H1 (cell line): Measurements from ENCODE around the gene SUSD6. TPM values are rescaled to one million over a fixed set of nuclear protein-coding genes. Genes with fewer than 3 reads are reported as not detected.

ENCODE experiments used
- CTCF ChIA-PET: fragments of 300-600 bp; sonication (Branson Sonifier 250); formaldehyde crosslinking; loops from one replicate; lab custom pipeline; 2021; ENCODE audit not compliant: partially characterized antibody; lab: Charles Lee
- POLR2A ChIA-PET: fragments of 300-600 bp; sonication (Branson Sonifier 250); formaldehyde crosslinking; loops from one replicate; lab custom pipeline; 2021; ENCODE audit warnings: inconsistent platforms; ENCODE audit not compliant: partially characterized antibody; lab: Charles Lee
- DNase-seq, 2 experiments: peaks; one replicate each; pipeline versions ENCODE4 v3.0.0 to v3.0.0-alpha.2; 2010 to 2022; ENCODE audit warnings: low spot score in 2 of 2, low read depth in 1 of 2, mixed read lengths in 1 of 2
- FAIRE-seq: peaks from 2 replicates; lab custom pipeline; 2011; peaks lifted over from hg19 to GRCh38; lab: Jason Lieb, UNC
- H2AFZ ChIP-seq: 2 replicates; pipeline ENCODE4 v1.8.1; 2012; ENCODE audit warnings: low read length, inconsistent platforms
- H2AK5ac ChIP-seq: 2 replicates; pipeline ENCODE4 v1.6.1; 2013; ENCODE audit warnings: low read depth, low read length
- H2BK120ac ChIP-seq: replicated peaks from 2 replicates; pipeline ENCODE3; 2013; ENCODE audit warnings: low read depth, low read length, inconsistent platforms
- H2BK12ac ChIP-seq: 2 replicates; pipeline ENCODE4 v1.6.1; 2013; ENCODE audit warnings: low read depth, low read length
- H2BK15ac ChIP-seq: 2 replicates; pipeline ENCODE4 v1.6.1; 2013; ENCODE audit warnings: low read length
- H2BK20ac ChIP-seq: 2 replicates; pipeline ENCODE4 v1.6.1; 2013; ENCODE audit warnings: low read length
- H2BK5ac ChIP-seq: 2 replicates; pipeline ENCODE4 v1.6.1; 2013; ENCODE audit warnings: low read depth, low read length
- H3K14ac ChIP-seq: 2 replicates; pipeline ENCODE4 v1.6.1; 2013; ENCODE audit warnings: inconsistent platforms; ENCODE audit not compliant: insufficient read length
- H3K18ac ChIP-seq: 2 replicates; pipeline ENCODE4 v1.6.1; 2013; ENCODE audit warnings: low read length; ENCODE audit errors: extremely low read depth
- H3K23ac ChIP-seq: 2 replicates; pipeline ENCODE4 v1.6.1; 2013; ENCODE audit warnings: inconsistent platforms; ENCODE audit not compliant: insufficient read length
- H3K23me2 ChIP-seq: 2 replicates; pipeline ENCODE4 v1.6.1; 2013; ENCODE audit warnings: low read depth, low read length
- H3K27ac ChIP-seq: 2 replicates; pipeline ENCODE4 v1.6.1; 2011; ENCODE audit warnings: low read depth, low read length, inconsistent platforms
- H3K27me3 ChIP-seq, 4 experiments: replicated peaks in 1 of 4; 1 replicate in 1 of 4; 2 replicates in 3 of 4; pipeline versions ENCODE4 v1.6.1 to v1.8.1; 2011 to 2013; ENCODE audit warnings: low read length in 3 of 4, mild to moderate bottlenecking in 3 of 4, inconsistent platforms in 2 of 4, mixed read lengths in 2 of 4, moderate library complexity in 1 of 4; ENCODE audit not compliant: control insufficient read depth in 3 of 4, insufficient read depth in 3 of 4; ENCODE audit errors: extremely low read depth in 1 of 4
- H3K36me3 ChIP-seq, 4 experiments: 2 replicates each; pipeline versions ENCODE4 v1.6.1 to v1.8.1; 2011 to 2013; ENCODE audit warnings: mild to moderate bottlenecking in 4 of 4, low read length in 3 of 4, moderate library complexity in 2 of 4, control low read depth in 1 of 4, inconsistent platforms in 1 of 4; ENCODE audit not compliant: insufficient read depth in 4 of 4, control insufficient read depth in 2 of 4
- H3K4ac ChIP-seq: replicated peaks from 2 replicates; pipeline ENCODE3; 2013; ENCODE audit warnings: low read length, low read depth, mixed read lengths, inconsistent platforms; ENCODE audit not compliant: insufficient read length
- H3K4me1 ChIP-seq, 4 experiments: replicated peaks in 1 of 4; 1 replicate in 1 of 4; 2 replicates in 3 of 4; pipeline versions ENCODE4 v1.6.1 to v1.8.1; 2011 to 2013; ENCODE audit warnings: low read length in 3 of 4, inconsistent platforms in 2 of 4, mixed read lengths in 1 of 4; ENCODE audit not compliant: insufficient read depth in 4 of 4, control insufficient read depth in 3 of 4
- H3K4me2 ChIP-seq, 2 experiments: 2 replicates each; pipeline versions ENCODE4 v1.6.1 to v1.8.1; 2011 to 2013; ENCODE audit warnings: low read depth in 2 of 2, low read length in 2 of 2, control low read depth in 1 of 2, inconsistent platforms in 1 of 2, mild to moderate bottlenecking in 1 of 2; ENCODE audit not compliant: insufficient read depth in 1 of 2
- H3K4me3 ChIP-seq, 4 experiments: fragments of 200-600, 300-600 bp in 1 of 4; sonication (generic), shearing (Covaris generic), sonication (Bioruptor Twin) in 1 of 4; 2 replicates each; pipeline versions ENCODE4 v1.5.1 to v1.8.1; 2011 to 2016; ENCODE audit warnings: low read length in 4 of 4, low read depth in 3 of 4, control low read depth in 2 of 4, inconsistent platforms in 2 of 4, mild to moderate bottlenecking in 2 of 4, mixed read lengths in 1 of 4, moderate library complexity in 1 of 4; ENCODE audit not compliant: insufficient read depth in 2 of 4; ENCODE audit errors: extremely low read depth in 1 of 4
- H3K56ac ChIP-seq: replicated peaks from 2 replicates; pipeline ENCODE3; 2013; ENCODE audit warnings: low read depth, mild to moderate bottlenecking, mixed read lengths, low read length, inconsistent platforms; ENCODE audit not compliant: insufficient read length
- H3K79me1 ChIP-seq: 2 replicates; pipeline ENCODE4 v1.6.1; 2013; ENCODE audit warnings: low read depth, low read length, control low read depth
- H3K79me2 ChIP-seq, 2 experiments: 2 replicates each; pipeline versions ENCODE4 v1.6.1 to v1.8.1; 2012 to 2013; ENCODE audit warnings: low read length in 2 of 2, mild to moderate bottlenecking in 2 of 2, inconsistent platforms in 1 of 2; ENCODE audit not compliant: insufficient read depth in 2 of 2, control insufficient read depth in 1 of 2
- H3K9ac ChIP-seq, 4 experiments: replicated peaks in 1 of 4; 1 replicate in 1 of 4; 2 replicates in 3 of 4; pipeline versions ENCODE4 v1.6.1 to v1.8.1; 2011 to 2013; ENCODE audit warnings: low read depth in 3 of 4, low read length in 3 of 4, control low read depth in 2 of 4, mild to moderate bottlenecking in 2 of 4, moderate library complexity in 2 of 4, inconsistent platforms in 1 of 4; ENCODE audit errors: extremely low read depth in 1 of 4
- H3K9me3 ChIP-seq, 2 experiments: 2 replicates each; pipeline versions ENCODE4 v1.6.1 to v1.8.1; 2012 to 2013; ENCODE audit warnings: mild to moderate bottlenecking in 2 of 2, moderate library complexity in 2 of 2, control low read depth in 1 of 2, inconsistent platforms in 1 of 2, low read depth in 1 of 2, low read length in 1 of 2, mixed read lengths in 1 of 2; ENCODE audit not compliant: insufficient read depth in 2 of 2
- H4K20me1 ChIP-seq, 2 experiments: replicated peaks in 1 of 2; 2 replicates each; pipeline versions ENCODE3 to v1.8.1; 2011 to 2013; ENCODE audit warnings: inconsistent platforms in 2 of 2, low read length in 2 of 2, mild to moderate bottlenecking in 1 of 2; ENCODE audit not compliant: insufficient read depth in 2 of 2, control insufficient read depth in 1 of 2
- H4K5ac ChIP-seq: 2 replicates; pipeline ENCODE4 v1.6.1; 2013; ENCODE audit warnings: low read length, low read depth, mixed read lengths, inconsistent platforms; ENCODE audit not compliant: insufficient read length
- H4K8ac ChIP-seq: 2 replicates; pipeline ENCODE4 v1.8.0; 2013; ENCODE audit warnings: mild to moderate bottlenecking, moderate library complexity, low read length, inconsistent platforms; ENCODE audit not compliant: insufficient read depth; ENCODE audit errors: extremely low read depth
- H4K91ac ChIP-seq: replicated peaks from 2 replicates; pipeline ENCODE3; 2013; ENCODE audit warnings: low read length, mixed read lengths, inconsistent platforms; ENCODE audit not compliant: insufficient read length
- BRCA1 ChIP-seq: IDR thresholded peaks from 2 replicates; pipeline ENCODE4 v1.6.1; 2012; ENCODE audit warnings: low read depth, low read length, improper control_type of control experiment
- CHD1 ChIP-seq: IDR thresholded peaks from 2 replicates; pipeline ENCODE4 v1.6.1; 2012; ENCODE audit warnings: low read depth, low read length, improper control_type of control experiment
- EGR1 ChIP-seq: IDR thresholded peaks from 2 replicates; pipeline ENCODE4 v1.6.1; 2011; ENCODE audit warnings: low read depth, low read length, borderline replicate concordance
- HDAC2 ChIP-seq, 2 experiments: fragments of 300-600 bp in 1 of 2; sonication (generic) in 1 of 2; IDR thresholded peaks; 2 replicates each; pipeline ENCODE4 v1.6.1; 2011 to 2012; ENCODE audit warnings: low read depth in 2 of 2, low read length in 2 of 2, mild to moderate bottlenecking in 2 of 2, moderate library complexity in 2 of 2, borderline replicate concordance in 1 of 2, inconsistent platforms in 1 of 2
- JUND ChIP-seq: IDR thresholded peaks from 2 replicates; pipeline ENCODE4 v1.6.1; 2011; ENCODE audit warnings: mild to moderate bottlenecking, improper control_type of control experiment, low read length
- POLR2A ChIP-seq, 2 experiments: IDR thresholded peaks; 1 replicate in 1 of 2; 2 replicates in 1 of 2; pipeline ENCODE4 v1.6.1; 2011; ENCODE audit warnings: low read depth in 2 of 2, low read length in 2 of 2, mild to moderate bottlenecking in 2 of 2; ENCODE audit errors: control extremely low read depth in 1 of 2
- RFX5 ChIP-seq: IDR thresholded peaks from 2 replicates; pipeline ENCODE4 v1.6.1; 2011; ENCODE audit warnings: low read depth, low read length, improper control_type of control experiment, borderline replicate concordance
- RNF2 ChIP-seq: fragments of 200-900, 300-1000 bp; sonication (generic); IDR thresholded peaks from 2 replicates; pipeline ENCODE4 v1.7.1; 2016; ENCODE audit warnings: borderline replicate concordance, low read depth, mild to moderate bottlenecking, antibody characterized with exemption, low read length; ENCODE audit not compliant: poor library complexity, severe bottlenecking; ENCODE audit errors: missing control alignments
- RXRA ChIP-seq: IDR thresholded peaks from 2 replicates; pipeline ENCODE4 v1.6.1; 2011; ENCODE audit warnings: low read depth, mild to moderate bottlenecking, low read length, moderate library complexity; ENCODE audit not compliant: insufficient read depth
- SIX5 ChIP-seq: IDR thresholded peaks from 2 replicates; pipeline ENCODE4 v1.6.1; 2011; ENCODE audit warnings: mild to moderate bottlenecking, low read depth, low read length
- SP2 ChIP-seq: IDR thresholded peaks from 2 replicates; pipeline ENCODE4 v1.6.1; 2012; ENCODE audit warnings: mild to moderate bottlenecking, low read length, inconsistent platforms
- YY1 ChIP-seq: IDR thresholded peaks from 2 replicates; pipeline ENCODE4 v1.6.1; 2011; ENCODE audit warnings: low read depth, mild to moderate bottlenecking, low read length
- WGBS, 2 experiments: shearing (Covaris generic) in 1 of 2; methylation state at CpG; one replicate each; pipeline versions ENCODE4 v1.1.6 to v1.1.7; 2013 to 2015; ENCODE audit warnings: low lambda C conversion rate in 2 of 2, mixed read lengths in 2 of 2, inconsistent platforms in 1 of 2, low coverage in 1 of 2, missing lambda C conversion rate in 1 of 2; ENCODE audit not compliant: insufficient replicate concordance in 2 of 2, insufficient coverage in 1 of 2, insufficient read length in 1 of 2; ENCODE audit errors: extremely low coverage in 1 of 2, missing lambda C conversion rate in 1 of 2; 5-methylcytosine and 5-hydroxymethylcytosine counted together
- polyA plus RNA-seq, 7 experiments: library from polyadenylated mRNA; depleted of rRNA in 3 of 7; stranded (reverse) in 5 of 7; unstranded in 2 of 7; fragments of >200 nt in 5 of 7; fragments of 200-250 nt in 2 of 7; gene quantifications; 1 replicate in 5 of 7; 2 replicates in 1 of 7; 4 replicates in 1 of 7; pipeline versions ENCODE4 v1.2.1 to v1.2.3, GENCODE V29; 2011 to 2013; ENCODE audit warnings: missing spikeins in 2 of 7, mixed read lengths in 2 of 7
- total RNA-seq: library from RNA; stranded (reverse); fragmentation: NEBNext Ultra II Directional; extraction: Animal tissue kit (Norgen Biotek cat#: 25700); gene quantifications from 2 replicates; pipeline ENCODE4 v1.2.1, GENCODE V29; 2021
- TF ChIP-seq, protein P1 (sequence below): IDR thresholded peaks from 2 replicates; pipeline ENCODE4 v1.6.1; 2012; ENCODE audit warnings: inconsistent platforms

Gene SUSD6
- total and polyA plus RNA-seq, 2 of the 8 experiments (the other 6 are each of a cell fraction or from before 2014, with no cell fraction given), result 3.0 to 3.8 TPM

DNA sequence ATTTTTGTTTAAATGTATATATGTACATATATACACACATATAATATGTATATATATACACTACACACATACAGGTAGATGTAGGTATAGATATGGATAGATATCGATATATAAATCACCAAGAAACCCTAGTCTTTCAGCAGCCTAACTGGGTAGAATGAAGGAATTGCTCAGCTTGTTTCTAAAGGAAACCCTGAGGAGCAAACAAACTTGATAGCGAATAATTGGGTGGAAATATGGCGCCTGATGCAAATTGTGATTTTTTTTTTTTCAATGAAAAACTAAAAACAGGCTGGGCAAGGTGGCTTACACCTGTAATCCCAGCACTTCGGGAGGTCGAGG, 36.5 kb upstream of the SUSD6 start:
- Histone ChIP-seq H3K23ac (no peak overlapping the region), H3K27ac (no peak overlapping the region), H3K27me3 (peaks cover 24 to 46% (median 38%) of the 10 kb centered on the region in 4 experiments), H3K79me2 (no peaks in the 10 kb centered on the region), H2BK120ac (no peak overlapping the region), H2AK5ac (no peak overlapping the region), H4K5ac (no peak overlapping the region), H3K14ac (no peak overlapping the region), H4K8ac (peak overlapping the region; percentile 35; the same call in 1 of the 2 replicates), H3K4ac (no peak overlapping the region), H2AFZ (no peak overlapping the region), H2BK12ac (no peak overlapping the region), H3K4me3 (peak overlapping the region in 3 of 4 experiments; percentile 57 to 68 (median 66); a peak in 4 of 8 replicates), H3K56ac (no peak overlapping the region), H2BK5ac (no peak overlapping the region), H4K20me1 (no peaks in the 10 kb centered on the region), H3K23me2 (peaks cover 10% of the 10 kb centered on the region; the same call in 1 of the 2 replicates), H3K9me3 (peaks cover 0 to 23% of the 10 kb centered on the region in 2 experiments; a peak in 2 of 4 replicates), H3K4me2 (peak overlapping the region; percentile 54 to 93; a peak in 2 of 4 replicates), H3K4me1 (peaks cover 0 to 12% (median 7%) of the 10 kb centered on the region in 4 experiments; a peak in 4 of 7 replicates), H3K18ac (no peak overlapping the region), H4K91ac (no peak overlapping the region), H3K9ac (no peak overlapping the region), H2BK15ac (no peak overlapping the region), H3K79me1 (no peaks in the 10 kb centered on the region), H2BK20ac (no peak overlapping the region), H3K36me3 (peaks cover 0 to 26% (median 4%) of the 10 kb centered on the region in 4 experiments; a peak in 3 of 8 replicates)
- DNase-seq (no peak), FAIRE-seq (no peak)
- ChIA-PET POLR2A (interaction anchor here (0.6 to 2.7 kb wide), 4 partner anchors 27 to 174 kb away, joined by 3 to 8 read pairs (median 6); no protein-coding TSS in a partner anchor), CTCF (interaction anchor here (0.6 to 6.5 kb wide), 37 partner anchors 11 to 1498 kb away, joined by 3 to 96 read pairs (median 5); partner anchors contain the start of gene PLEKHD1)
- 60% methylated on average over 5 of the region's 5 CpGs; no CpG with 5 or more reads in 1 of the 2 experiments for WGBS, 2 experiments
- no peak for TF ChIP-seq JUND
- TF ChIP-seq EGR1, result no peak
- no peak for TF ChIP-seq RNF2
- no peak for TF ChIP-seq SP2
- TF ChIP-seq POLR2A (IDR thresholded peaks at IDR 0.05; ENCODE audit: control extremely low read depth in 1 of 2, low read depth in 2 of 2, low read length in 2 of 2), result no peak
- TF ChIP-seq RFX5, result no peak
- no peak for TF ChIP-seq CHD1
- no peak for TF ChIP-seq YY1
- TF ChIP-seq SIX5, result no peak
- no peak for TF ChIP-seq HDAC2 (IDR thresholded peaks at IDR 0.05; ENCODE audit: borderline replicate concordance in 1 of 2, low read depth in 2 of 2, low read length in 2 of 2)
- no peak for TF ChIP-seq BRCA1
- no peak for TF ChIP-seq RXRA
- TF ChIP-seq, protein P1, sequence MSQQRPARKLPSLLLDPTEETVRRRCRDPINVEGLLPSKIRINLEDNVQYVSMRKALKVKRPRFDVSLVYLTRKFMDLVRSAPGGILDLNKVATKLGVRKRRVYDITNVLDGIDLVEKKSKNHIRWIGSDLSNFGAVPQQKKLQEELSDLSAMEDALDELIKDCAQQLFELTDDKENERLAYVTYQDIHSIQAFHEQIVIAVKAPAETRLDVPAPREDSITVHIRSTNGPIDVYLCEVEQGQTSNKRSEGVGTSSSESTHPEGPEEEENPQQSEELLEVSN, result no peak
